ENCODE results near the gene PRSS2.

DNA sequence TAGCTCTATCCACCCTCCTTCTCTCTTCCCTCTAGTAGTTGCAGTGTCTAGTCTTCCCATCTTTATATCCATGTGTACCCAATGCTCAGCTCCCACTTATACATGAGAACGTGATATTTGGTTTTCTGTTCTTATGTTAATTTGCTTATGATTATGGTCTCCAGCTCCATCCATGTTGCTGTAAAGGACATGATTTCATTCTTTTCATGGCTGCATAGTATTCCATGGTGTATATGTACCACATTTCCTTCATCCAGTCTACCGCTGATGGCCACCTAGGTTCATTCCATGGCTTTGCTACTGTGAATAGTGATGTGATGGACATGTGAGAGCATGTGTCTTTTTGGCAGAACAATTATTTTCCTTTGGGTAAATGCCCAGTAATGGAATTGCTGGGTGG lies 6.5 kb downstream of the PRSS2 start:
- TF ChIP-seq POLR2A (IDR thresholded peaks at IDR 0.05; ENCODE audit: low read length) (no peak), GATA1 (IDR thresholded peaks at IDR 0.05; ENCODE audit: low read depth, low read length) (no peak)

Data from erythroblast (primary cell).